Transverse colon (tissue), 3 donors: ENCODE results near the gene THBS1.

Source experiments
- CTCF ChIP-seq, 5 experiments: fragments of 200-600 bp in 3 of 5; fragments of 450-650 bp in 2 of 5; sonication (generic) in 3 of 5; IDR thresholded peaks; 1 replicate in 2 of 5; 2 replicates in 3 of 5; pipeline ENCODE4 v1.5.1; 2016 to 2017; ENCODE audit warnings: antibody characterized with exemption in 5 of 5, inconsistent platforms in 3 of 5, mild to moderate bottlenecking in 2 of 5, moderate library complexity in 1 of 5
- EP300 ChIP-seq: sonication (generic); formaldehyde crosslinking; IDR thresholded peaks from one replicate; pipeline ENCODE4 v1.6.1; 2017; ENCODE audit warnings: antibody characterized with exemption, low read depth

DNA sequence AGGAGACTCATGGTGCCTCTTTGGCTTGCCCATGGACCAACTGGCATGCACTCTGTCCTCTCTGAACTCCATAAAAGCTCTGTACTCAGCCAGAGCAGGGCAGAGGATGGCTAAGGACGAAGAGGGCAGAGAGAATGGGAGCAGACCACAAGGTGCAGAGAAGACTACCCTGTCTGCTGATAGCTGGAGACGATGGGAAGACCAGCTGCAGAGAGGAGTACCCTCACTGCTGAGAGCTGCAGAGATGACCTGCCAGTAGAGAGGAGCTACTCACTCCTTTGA lies 65.0 kb downstream of the THBS1 start:
- TF ChIP-seq CTCF (IDR thresholded peaks at IDR 0.05) (no peak), EP300 (no peak)
